ENCODE results near the gene ISCA1.

Gene ISCA1

GRCh38 chr9:86222667-86223066 lies 59.7 kb downstream of the ISCA1 start:
- no peak for DNase-seq (ENCODE audit: low read depth)

- no peak for DNase-seq (ENCODE audit: low read depth)
Measured at GRCh38 chr9:86219606-86220005, 62.7 kb downstream of the ISCA1 start.

- no peak for DNase-seq (ENCODE audit: low read depth)
Measured at GRCh38 chr9:86217076-86217755, 65.1 kb downstream of the ISCA1 start.

All from fibroblast of the conjunctiva (primary cell).